ENCODE data around the gene TMEM131.
"Not testable (repeated sequence)": the region's sequence is repeated elsewhere in the genome, so short reads cannot be mapped to it uniquely, and the experiment has no call there.

TMEM131 gene

GRCh38 chr2:97851172-97851571, 144.6 kb downstream of the TMEM131 start:
- Histone ChIP-seq H3K79me2 (ENCODE audit: low read length) (peaks cover 48% of the 10 kb centered on the region), H3K27ac (ENCODE audit: low read length) (no peak overlapping the region), H2AFZ (ENCODE audit: low read depth, low read length) (no peak overlapping the region), H3K27me3 (ENCODE audit: low read depth, low read length) (no peaks in the 10 kb centered on the region), H3K4me3 (ENCODE audit: low read length) (no peak overlapping the region), H3K9ac (ENCODE audit: low read length) (no peak overlapping the region), H3K36me3 (replicated peaks; ENCODE audit: low read depth, low read length) (peaks cover 12% of the 10 kb centered on the region), H4K20me1 (ENCODE audit: insufficient read depth, low read length) (peaks cover 71% of the 10 kb centered on the region), H3K4me2 (ENCODE audit: low read length) (no peak overlapping the region), H3K9me3 (ENCODE audit: insufficient read depth, low read length) (no peaks in the 10 kb centered on the region), H3K4me1 (ENCODE audit: low read length) (peaks cover 5% of the 10 kb centered on the region)
- TF ChIP-seq EZH2phosphoT487 (IDR thresholded peaks at IDR 0.05; ENCODE audit: low read depth), result no peak
- TF ChIP-seq CTCF (IDR thresholded peaks at IDR 0.05; ENCODE audit: low read depth, low read length), result no peak

- H3K27ac ChIP-seq (ENCODE audit: low read length), result no peak overlapping the region
- H3K9me3 ChIP-seq (ENCODE audit: insufficient read depth, low read length), result no peaks in the 10 kb centered on the region
- peaks cover 82% of the 10 kb centered on the region for H4K20me1 ChIP-seq (ENCODE audit: insufficient read depth, low read length)
- H3K9ac ChIP-seq (ENCODE audit: low read length), result no peak overlapping the region
- no peaks in the 10 kb centered on the region for H3K27me3 ChIP-seq (ENCODE audit: low read depth, low read length)
- H3K4me3 ChIP-seq (ENCODE audit: low read length), result no peak overlapping the region
- no peak for TF ChIP-seq EZH2phosphoT487 (IDR thresholded peaks at IDR 0.05; ENCODE audit: low read depth)
- no peak for TF ChIP-seq CTCF (IDR thresholded peaks at IDR 0.05; ENCODE audit: low read depth, low read length)
- peaks cover 12% of the 10 kb centered on the region for H3K36me3 ChIP-seq (replicated peaks; ENCODE audit: low read depth, low read length)
- peaks cover 60% of the 10 kb centered on the region for H3K79me2 ChIP-seq (ENCODE audit: low read length)
- no peak overlapping the region for H2AFZ ChIP-seq (ENCODE audit: low read depth, low read length)
- H3K4me2 ChIP-seq (ENCODE audit: low read length), result no peak overlapping the region
- peaks cover 17% of the 10 kb centered on the region for H3K4me1 ChIP-seq (ENCODE audit: low read length)
These were observed 145.7 kb downstream of the TMEM131 start for GRCh38 chr2:97849881-97850528.

- Histone ChIP-seq H3K27ac (ENCODE audit: low read length) (no peak overlapping the region), H3K9ac (ENCODE audit: low read length) (no peak overlapping the region), H4K20me1 (ENCODE audit: insufficient read depth, low read length) (peaks cover 80% of the 10 kb centered on the region), H3K9me3 (ENCODE audit: insufficient read depth, low read length) (no peaks in the 10 kb centered on the region), H3K79me2 (ENCODE audit: low read length) (peaks cover 70% of the 10 kb centered on the region), H3K4me3 (ENCODE audit: low read length) (no peak overlapping the region), H2AFZ (ENCODE audit: low read depth, low read length) (no peak overlapping the region), H3K36me3 (replicated peaks; ENCODE audit: low read depth, low read length) (peaks cover 12% of the 10 kb centered on the region), H3K27me3 (ENCODE audit: low read depth, low read length) (no peaks in the 10 kb centered on the region), H3K4me2 (ENCODE audit: low read length) (no peak overlapping the region), H3K4me1 (ENCODE audit: low read length) (peaks cover 23% of the 10 kb centered on the region)
- no peak for TF ChIP-seq CTCF (IDR thresholded peaks at IDR 0.05; ENCODE audit: low read depth, low read length)
- no peak for TF ChIP-seq EZH2phosphoT487 (IDR thresholded peaks at IDR 0.05; ENCODE audit: low read depth)
These were observed 147.4 kb downstream of the TMEM131 start for GRCh38 chr2:97848306-97848705.

- H3K36me3 ChIP-seq (replicated peaks; ENCODE audit: low read depth, low read length); H2AFZ ChIP-seq (ENCODE audit: low read depth, low read length): not testable (repeated sequence)
- peaks cover 71% of the 10 kb centered on the region for H3K79me2 ChIP-seq (ENCODE audit: low read length)
These were observed 149.0 kb downstream of the TMEM131 start for GRCh38 chr2:97846716-97847115.

More at GRCh38 chr2:97846716-97847115, 149.0 kb downstream of the TMEM131 start:
- not testable (repeated sequence) for H3K4me2 ChIP-seq (ENCODE audit: low read length); H3K9me3 ChIP-seq (ENCODE audit: insufficient read depth, low read length); H3K27ac ChIP-seq (ENCODE audit: low read length); H3K27me3 ChIP-seq (ENCODE audit: low read depth, low read length); H3K9ac ChIP-seq (ENCODE audit: low read length); H3K4me3 ChIP-seq (ENCODE audit: low read length)
- Histone ChIP-seq H4K20me1 (ENCODE audit: insufficient read depth, low read length) (peaks cover 76% of the 10 kb centered on the region), H3K4me1 (ENCODE audit: low read length) (peaks cover 23% of the 10 kb centered on the region)

Data from OCI-LY3 (cell line).